PFSK-1 (cell line): ENCODE results near the gene EI24.

Experiments used
- FOXP2 ChIP-seq: optimal IDR thresholded peaks from 2 replicates; pipeline ENCODE3; 2011; ENCODE audit warnings: borderline replicate concordance, control low read depth, inconsistent platforms; ENCODE audit not compliant: insufficient read depth; ENCODE audit errors: extremely low read length, extremely low read depth
- POLR2AphosphoS5 ChIP-seq: IDR thresholded peaks from 2 replicates; pipeline ENCODE4 v1.6.1; 2012; ENCODE audit warnings: low read depth, mild to moderate bottlenecking, control low read depth, low read length, moderate library complexity
- SIN3A ChIP-seq: IDR thresholded peaks from 2 replicates; pipeline ENCODE4 v1.6.1; 2012; ENCODE audit warnings: mild to moderate bottlenecking, low read length, moderate library complexity, borderline replicate concordance; ENCODE audit not compliant: insufficient read depth
- TAF1 ChIP-seq: IDR thresholded peaks from 2 replicates; pipeline ENCODE4 v1.6.1; 2012; ENCODE audit warnings: low read length, control low read depth, borderline replicate concordance; ENCODE audit not compliant: insufficient read depth
- TF ChIP-seq, protein P1 (sequence below), 2 experiments: IDR thresholded peaks; 2 replicates each; pipeline versions ENCODE4 v1.6.1 to v1.8.0; 2011 to 2012; ENCODE audit warnings: low read depth in 2 of 2, low read length in 2 of 2, control low read depth in 1 of 2, inconsistent platforms in 1 of 2, mild to moderate bottlenecking in 1 of 2, moderate library complexity in 1 of 2; ENCODE audit not compliant: insufficient read depth in 1 of 2

Gene EI24

DNA sequence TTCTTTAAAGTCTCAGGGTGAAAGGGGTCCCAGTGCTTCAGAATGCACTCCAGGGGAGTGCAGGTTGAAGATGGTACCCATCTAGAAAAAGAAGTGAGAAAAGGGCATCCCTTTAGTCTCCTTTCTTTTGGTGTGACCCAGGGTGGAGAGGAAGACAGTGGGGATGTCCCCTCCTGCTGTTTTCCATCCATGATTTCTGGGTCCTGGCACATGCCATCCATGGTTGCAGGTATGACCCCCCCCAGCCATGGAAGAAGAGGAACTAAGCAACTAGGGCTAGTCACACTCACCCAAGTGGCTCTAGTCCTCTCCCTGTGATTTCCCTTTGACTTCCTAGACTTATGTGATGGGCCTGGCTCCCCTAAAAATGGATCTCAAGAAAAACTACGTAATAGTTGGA lies 15.9 kb upstream of the EI24 start:
- no peak for TF ChIP-seq FOXP2
- no peak for TF ChIP-seq TAF1
- TF ChIP-seq, protein P1, sequence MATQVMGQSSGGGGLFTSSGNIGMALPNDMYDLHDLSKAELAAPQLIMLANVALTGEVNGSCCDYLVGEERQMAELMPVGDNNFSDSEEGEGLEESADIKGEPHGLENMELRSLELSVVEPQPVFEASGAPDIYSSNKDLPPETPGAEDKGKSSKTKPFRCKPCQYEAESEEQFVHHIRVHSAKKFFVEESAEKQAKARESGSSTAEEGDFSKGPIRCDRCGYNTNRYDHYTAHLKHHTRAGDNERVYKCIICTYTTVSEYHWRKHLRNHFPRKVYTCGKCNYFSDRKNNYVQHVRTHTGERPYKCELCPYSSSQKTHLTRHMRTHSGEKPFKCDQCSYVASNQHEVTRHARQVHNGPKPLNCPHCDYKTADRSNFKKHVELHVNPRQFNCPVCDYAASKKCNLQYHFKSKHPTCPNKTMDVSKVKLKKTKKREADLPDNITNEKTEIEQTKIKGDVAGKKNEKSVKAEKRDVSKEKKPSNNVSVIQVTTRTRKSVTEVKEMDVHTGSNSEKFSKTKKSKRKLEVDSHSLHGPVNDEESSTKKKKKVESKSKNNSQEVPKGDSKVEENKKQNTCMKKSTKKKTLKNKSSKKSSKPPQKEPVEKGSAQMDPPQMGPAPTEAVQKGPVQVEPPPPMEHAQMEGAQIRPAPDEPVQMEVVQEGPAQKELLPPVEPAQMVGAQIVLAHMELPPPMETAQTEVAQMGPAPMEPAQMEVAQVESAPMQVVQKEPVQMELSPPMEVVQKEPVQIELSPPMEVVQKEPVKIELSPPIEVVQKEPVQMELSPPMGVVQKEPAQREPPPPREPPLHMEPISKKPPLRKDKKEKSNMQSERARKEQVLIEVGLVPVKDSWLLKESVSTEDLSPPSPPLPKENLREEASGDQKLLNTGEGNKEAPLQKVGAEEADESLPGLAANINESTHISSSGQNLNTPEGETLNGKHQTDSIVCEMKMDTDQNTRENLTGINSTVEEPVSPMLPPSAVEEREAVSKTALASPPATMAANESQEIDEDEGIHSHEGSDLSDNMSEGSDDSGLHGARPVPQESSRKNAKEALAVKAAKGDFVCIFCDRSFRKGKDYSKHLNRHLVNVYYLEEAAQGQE (IDR thresholded peaks at IDR 0.05; ENCODE audit: insufficient read depth in 1 of 2, low read depth in 2 of 2, low read length in 2 of 2) = no peak
- no peak for TF ChIP-seq POLR2AphosphoS5
- no peak for TF ChIP-seq SIN3A

DNA sequence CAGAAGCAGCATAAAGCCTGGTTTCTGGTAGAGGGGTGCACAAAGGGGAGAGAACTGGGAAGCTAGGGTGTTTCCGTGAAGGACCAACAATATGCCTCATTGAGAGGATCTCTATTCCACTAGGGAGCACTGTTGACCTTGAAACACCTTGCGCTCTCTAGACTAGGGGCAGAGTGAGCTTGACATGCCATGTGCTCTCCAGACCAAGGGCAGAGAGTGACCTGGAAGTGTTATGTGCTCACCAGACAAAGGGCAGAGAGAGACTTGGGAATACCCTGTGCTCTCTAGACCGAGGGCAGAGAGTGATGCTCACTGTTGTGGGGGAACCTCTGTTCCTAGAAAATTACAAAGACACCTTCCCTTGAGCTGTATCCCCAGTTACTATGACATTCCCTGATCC lies 15.2 kb upstream of the EI24 start:
- no peak for TF ChIP-seq FOXP2

DNA sequence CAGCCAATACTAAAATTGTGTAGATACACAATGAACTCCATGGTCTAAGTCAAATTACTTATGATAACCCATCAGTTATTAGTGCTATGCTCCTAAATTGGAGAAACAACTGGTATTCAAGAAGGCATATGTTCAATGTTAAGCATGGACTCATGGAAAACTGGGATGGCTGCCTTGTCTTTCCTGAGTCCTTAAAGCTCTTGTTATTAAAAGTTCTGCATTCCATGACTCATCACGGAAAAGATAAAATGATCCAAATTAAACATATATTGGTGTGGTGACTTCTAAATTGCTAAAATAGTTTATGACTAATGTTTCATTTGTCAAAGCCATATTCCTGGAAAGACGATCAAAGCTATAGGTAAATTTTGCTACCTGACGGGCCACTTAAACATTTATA lies 9.4 kb upstream of the EI24 start:
- TF ChIP-seq TAF1 (no peak), FOXP2 (no peak), POLR2AphosphoS5 (no peak), SIN3A (no peak)
- TF ChIP-seq, protein P1 (IDR thresholded peaks at IDR 0.05; ENCODE audit: insufficient read depth in 1 of 2, low read depth in 2 of 2, low read length in 2 of 2) = no peak

DNA sequence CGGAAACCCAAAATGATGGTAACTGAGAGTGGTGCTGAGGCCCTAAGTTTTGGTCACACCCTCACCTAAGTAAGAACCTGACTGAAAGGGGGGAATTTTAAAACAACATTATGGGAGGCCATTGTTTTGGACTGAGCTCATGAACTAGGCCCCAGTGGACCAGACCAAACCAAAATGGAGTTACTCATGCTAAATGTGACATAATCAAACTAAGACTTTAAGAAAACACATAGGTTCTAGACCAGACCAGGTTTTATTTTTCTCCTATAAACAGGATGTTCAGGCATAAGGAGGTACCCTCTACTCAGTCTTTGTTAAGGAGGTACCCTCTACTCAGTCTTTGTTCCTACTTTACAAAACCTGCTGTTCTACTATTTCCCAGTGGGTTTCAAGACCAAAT lies 7.4 kb upstream of the EI24 start:
- TF ChIP-seq FOXP2 = no peak
- TF ChIP-seq POLR2AphosphoS5 = no peak
- no peak for TF ChIP-seq TAF1
- no peak for TF ChIP-seq SIN3A
- TF ChIP-seq, protein P1 (IDR thresholded peaks at IDR 0.05; ENCODE audit: insufficient read depth in 1 of 2, low read depth in 2 of 2, low read length in 2 of 2) = no peak

DNA sequence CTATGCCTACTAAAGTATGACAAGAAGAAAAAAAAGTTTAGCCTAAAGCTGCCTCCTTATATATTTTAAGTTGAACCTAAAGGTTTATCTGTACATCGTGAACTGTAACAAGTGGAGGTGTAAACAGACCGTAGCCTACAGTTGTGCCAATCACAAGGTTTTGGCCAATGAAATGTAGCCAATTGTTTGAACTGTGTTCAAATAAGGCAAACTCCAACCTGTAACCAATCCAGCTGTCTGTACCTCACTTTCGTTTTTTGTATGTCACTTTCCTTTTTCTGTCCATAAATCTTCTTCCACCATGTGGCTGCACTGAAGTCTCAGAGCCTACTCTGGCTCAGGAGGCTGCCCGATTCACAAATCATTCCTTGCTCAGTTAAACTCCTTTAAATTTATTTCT lies 6.8 kb upstream of the EI24 start:
- TF ChIP-seq POLR2AphosphoS5 (no peak), SIN3A (no peak), TAF1 (no peak), FOXP2 (no peak)
- TF ChIP-seq, protein P1 (IDR thresholded peaks at IDR 0.05; ENCODE audit: insufficient read depth in 1 of 2, low read depth in 2 of 2, low read length in 2 of 2) = no peak
